ENCODE measurements around the gene PNMA6F.

- TF ChIP-seq CTCF (IDR thresholded peaks at IDR 0.05), result no peak
- no peak for TF ChIP-seq EZH2 (IDR thresholded peaks at IDR 0.05)
Measured at GRCh38 chrX:153366119-153366518, 44.6 kb upstream of the PNMA6F start.

All from neural progenitor cell (in vitro differentiated cells).